HG02870 (cell line): Measurements from ENCODE around the gene PI4KA.
"Not testable (repeated sequence)": the region's sequence is repeated elsewhere in the genome, so short reads cannot be mapped to it uniquely, and the experiment has no call there.

Experiments
- ATAC-seq: cut with Tn5 transposase; IDR thresholded peaks from one replicate; pipeline ENCODE4 v1.9.1; 2021; ENCODE audit warnings: mild to moderate bottlenecking, moderate library complexity; ENCODE audit not compliant: unreplicated experiment

The PI4KA gene

DNA sequence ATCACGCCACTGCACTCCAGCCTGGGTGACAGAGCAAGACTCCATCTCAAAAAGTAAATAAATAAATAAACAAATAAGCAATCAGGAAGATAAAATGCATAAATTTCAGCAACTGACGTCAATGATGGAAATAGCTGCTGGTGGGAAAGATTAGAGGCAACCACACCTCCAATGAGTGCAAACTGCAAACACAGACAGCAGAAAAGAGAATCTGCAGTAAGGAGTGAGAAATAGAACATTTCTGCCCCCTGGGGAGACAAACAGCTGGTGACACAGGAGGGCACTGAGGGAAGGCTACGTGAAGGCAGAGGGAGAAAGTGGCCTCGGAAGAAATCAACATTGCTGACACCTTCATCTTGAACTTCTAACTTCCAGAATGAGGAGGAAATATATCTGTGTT is 6.5 kb downstream of the PI4KA start:
- no peak for ATAC-seq

DNA sequence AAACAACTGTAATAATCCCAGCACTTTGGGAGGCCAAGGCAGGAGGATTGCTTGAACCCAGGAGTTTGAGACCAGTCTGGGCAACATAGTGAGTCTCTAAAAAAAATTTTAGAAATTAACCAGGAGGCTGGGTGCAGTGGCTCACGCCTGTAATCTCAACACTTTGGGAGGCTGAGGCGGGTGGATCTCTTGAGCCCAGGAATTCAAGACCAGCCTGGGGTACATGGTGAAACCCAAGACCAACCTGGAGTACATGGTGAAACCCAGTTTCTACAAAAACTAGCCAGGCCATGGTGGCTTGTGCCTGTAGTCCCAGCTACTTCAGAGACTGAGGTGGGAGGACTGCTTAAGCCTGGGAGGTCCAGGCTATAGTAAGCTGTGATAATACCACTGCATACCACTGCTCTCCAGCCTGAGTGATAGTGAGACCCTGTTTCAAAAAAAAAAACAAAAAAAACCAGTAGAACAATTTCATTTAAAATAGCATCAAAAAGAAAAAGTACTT is 11.2 kb downstream of the PI4KA start:
- no peak for ATAC-seq

DNA sequence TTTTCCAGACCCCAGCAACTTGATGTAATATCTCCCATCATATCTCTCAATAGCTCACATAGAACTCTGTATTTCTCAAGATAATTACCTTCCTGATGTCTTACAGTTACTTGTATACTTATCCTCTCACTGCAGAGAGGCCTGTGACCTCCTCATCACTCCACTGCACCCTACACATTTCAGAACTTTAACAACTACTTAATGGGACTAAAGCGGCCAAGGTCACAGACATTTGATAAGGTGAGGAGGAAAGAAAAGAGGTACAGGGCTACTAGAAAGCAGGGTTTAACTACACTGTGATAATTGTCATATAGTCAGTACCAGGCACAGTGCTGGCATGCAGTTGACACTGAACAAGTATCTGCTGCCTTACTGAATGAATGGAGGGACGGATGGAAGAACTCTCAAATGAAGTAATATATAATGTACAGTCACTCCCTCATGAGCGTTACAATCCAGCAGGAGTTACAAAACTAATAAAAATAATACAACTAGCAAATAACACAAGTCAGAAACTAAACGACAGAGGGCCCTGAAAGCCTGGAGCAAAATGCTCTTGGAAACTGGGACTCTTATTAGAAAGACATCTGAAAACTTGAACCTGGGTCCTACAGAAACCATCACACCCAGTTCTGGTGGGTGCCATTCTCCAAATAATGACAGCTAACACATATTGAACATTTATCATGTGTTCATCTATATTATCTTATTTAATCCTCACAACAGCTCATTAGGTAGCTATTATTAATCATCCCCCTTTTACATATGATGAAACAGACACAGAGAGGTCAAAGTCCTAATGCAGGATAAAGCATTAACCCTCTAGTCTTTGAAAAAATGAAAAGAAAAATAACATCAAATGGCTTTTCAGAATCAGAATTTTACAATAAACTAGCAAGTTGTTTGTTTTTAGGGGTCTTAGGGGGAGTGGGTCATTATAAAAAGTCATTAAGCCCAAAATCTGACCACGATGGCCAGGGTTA is 14.3 kb downstream of the PI4KA start:
- ATAC-seq = no peak

DNA sequence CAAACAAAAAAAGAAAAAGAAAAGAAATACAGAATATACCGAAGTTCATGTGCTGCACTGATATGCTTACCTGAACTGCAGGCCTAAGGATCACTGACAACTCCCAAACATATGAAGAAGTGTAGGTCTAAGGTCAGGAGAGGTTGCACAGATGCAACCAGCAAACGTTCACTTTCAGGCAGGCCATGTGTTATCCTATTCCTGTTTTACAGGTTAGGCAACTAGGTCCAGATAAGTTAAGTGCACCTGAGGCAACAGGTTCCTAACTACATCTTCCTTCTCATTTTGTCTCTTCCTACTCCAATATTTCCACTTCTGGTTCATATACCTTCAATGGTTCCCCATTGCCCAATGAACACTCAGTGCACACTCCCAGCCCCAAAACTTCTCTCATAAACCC is 15.1 kb downstream of the PI4KA start:
- ATAC-seq = no peak

DNA sequence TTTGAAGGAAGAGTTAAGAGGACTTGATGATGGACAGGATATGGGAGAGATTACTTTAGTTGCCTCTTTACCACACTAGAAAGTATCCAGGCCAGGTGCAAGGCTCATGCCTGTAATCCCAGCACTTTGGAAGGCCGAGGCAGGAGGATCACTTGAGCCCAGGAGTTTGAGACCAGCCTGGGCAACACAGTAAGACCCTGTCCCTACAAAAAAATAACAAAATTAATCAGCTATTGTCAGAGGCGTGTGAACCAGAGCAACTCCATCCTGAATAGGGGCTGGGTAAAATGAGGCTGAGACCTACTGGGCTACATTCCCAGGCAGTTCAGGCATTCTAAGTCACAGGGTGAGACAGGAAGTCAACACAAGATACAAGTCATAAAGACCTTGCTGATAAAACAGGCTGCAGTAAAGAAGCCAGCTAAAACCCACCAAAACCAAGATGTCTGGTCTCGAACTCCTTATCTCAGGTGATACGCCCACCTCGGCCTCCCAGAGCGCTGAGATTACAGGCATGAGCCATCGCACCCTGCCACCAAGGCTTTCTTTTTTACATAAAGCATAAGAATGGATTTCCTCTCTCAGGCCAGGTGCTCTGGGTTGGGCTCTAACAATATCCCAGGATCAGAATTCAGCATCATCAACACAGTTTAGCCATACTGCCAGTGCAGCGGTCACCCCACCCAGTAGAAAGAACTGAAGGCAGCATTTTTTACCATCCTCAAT is 17.8 kb downstream of the PI4KA start:
- no peak for ATAC-seq

DNA sequence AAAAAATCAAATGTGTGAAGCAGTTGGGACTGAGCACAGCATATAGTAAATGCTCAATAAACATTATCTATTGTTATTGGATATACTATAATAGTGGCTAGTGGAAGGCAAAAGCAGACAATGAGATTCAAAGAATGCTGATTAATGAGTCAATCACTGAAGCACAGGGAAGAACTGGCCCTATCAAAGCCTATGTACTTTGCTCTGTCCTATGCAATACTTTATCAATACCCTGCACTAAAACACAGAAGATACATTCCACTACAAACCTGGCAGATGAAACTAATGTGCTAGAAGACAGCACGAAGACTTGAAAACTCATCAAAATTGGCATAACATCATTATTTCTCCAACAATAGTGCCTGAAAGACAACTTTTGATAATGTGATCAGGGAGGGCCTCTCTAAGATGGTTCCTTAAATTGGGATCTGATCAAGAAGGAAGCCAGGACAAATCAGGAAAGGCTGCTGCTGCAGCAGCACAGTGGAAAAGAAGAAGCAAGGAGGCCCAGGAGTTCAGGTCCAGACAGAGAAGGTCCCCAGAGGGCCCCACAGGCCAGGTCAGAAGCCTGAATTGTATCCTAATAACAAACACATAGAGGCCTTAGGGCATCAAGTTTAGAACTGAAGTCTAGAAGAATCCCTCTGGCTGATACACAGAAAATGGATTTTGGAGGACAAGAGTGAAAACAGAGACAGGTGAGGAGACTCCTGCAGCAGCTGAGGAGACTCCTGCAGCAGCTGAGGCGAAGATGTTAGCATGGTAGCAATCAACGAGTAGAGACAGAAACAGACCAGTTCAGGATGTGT is 18.6 kb downstream of the PI4KA start:
- ATAC-seq = no peak

DNA sequence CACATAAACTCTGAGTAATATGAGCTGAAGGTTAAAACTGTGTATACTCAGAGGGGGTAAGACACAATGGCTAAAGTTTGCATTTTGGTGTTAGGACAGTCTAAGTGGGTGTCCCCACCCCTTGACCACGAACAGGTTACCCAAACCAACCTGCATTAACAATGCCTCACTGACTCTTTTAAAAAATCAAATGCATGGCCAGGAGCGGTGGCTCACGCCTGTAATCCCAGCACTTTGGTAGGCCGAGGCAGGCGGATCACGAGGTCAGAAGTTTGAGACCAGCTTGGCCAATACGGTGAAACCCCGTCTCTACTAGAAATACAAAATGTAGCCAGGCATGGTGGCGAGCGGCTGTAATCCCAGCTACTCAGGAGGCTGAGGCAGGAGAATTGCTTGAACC is 19.3 kb downstream of the PI4KA start:
- ATAC-seq = not testable (repeated sequence)

DNA sequence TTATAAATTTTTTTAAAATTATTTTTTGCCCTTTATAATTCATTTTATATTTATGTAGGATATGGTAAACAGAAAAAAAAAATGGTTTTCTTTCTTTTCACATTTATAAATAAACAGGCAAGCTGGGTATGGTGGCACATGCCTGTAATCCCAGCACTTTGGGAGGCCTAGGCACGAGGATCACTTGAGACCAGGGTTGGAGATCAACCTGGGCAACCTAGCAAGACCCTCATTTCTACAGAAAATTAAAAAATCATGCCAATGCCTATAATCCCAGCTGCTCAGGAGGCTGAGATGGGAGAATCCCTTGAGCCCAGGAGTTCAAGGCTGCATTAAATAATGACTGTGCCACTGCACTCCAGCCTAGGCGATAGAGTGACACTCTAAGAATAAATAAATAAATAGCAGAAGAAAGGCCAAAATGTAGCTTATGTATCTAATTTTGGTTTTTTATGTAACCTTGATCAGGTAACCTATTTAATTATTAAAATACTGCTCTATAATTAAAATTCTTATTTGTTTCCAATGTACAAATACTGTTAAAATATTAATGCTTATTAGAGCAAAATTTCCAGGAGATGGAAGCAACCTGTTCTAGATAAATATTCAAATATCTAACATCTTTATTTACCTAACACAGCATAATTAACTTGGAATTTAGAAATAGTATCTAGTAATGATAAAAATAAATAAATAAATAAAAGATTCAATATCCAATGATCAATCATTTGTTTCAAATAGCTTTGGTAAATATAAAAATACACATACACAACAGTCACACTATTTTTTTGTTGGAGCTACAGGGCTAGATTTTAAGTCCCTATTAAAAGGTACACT is 21.4 kb downstream of the PI4KA start:
- no peak for ATAC-seq

DNA sequence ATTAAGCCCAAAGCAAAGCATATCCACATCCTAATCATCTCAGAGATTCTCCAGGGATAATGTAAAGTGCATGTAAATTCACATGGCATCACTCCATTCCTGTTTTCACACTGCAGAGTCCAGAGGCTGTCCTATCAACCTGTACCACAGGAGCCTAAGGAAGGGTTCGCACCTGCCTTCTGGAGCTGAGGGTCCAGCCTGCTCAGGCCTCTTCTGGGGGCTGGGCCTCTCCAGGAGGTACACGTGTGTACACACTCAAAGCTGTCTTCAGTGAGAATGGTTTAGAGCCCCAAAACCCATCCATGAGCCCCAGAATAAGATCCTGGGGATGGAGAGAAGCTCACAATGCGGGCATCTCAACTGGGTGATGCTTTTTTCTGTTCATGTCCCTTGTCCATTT is 23.9 kb downstream of the PI4KA start:
- no peak for ATAC-seq

DNA sequence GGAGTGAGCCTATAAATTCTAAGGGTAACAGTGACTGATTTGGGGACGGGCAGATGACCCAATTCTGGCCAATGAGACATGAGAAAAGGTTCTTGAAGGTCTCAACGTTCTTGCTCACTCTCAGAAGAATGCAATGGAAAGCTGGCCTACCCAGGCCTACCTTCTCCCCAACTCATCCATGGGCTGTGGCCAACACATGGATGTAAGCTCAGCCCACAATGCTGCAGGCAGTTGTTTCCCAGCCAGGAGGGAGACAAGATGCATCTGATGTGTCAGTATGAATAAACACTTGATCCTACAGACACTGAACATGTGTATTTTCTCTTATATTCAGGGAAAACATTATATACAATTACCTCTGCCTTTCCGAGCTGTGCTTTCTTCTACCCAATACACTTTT is 24.4 kb downstream of the PI4KA start:
- no peak for ATAC-seq

DNA sequence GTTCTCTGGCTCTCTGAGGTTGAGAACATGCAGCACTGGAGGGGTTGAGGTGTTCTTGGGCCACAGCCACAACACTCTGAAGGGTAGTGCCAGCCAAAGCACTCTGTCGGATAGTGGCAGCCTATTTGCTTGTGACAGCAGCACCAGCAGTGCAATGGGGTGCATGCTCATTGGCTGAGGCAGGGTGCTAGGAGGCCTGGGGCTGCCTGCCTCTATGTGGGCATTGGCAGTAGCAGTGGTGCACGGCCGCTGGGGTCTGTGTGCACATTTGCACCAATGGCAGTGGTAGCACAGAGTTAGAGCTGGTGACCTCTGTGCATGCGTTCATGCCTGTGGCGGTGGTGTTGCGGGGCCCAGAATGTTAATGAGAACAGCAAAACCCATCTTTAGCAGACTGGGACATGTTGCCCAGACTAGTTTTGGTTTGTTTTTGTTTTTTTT is 25.4 kb downstream of the PI4KA start:
- no peak for ATAC-seq

DNA sequence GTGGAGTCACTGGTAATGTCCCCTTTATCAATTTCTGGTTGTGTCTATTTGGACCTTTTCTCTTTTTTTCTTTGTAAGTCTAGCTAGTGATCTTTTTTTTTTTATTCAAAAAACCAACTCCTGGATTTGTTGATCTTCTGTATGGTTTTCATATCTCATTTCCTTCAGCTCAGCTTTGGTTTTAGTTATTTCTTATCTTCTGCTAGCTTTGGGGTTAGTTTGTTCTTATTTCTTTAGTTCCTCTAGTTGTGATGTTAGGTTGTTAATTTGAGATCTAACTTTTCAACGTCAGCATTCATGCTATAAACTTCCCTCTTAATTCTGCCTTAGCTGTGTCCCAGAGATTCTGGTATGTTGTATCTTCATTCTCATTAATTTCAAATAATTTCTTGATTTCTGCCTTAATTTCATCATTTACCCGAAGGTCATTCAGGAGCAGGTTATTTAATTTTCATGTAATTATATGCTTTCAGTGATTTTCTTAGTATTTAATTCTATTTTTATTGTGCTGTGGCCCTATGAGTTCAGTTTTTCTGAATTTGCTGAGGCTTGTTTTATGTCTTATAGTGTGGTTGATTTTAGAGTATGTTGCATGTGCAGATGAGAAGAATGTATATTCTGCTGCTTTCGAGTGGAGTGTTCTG is 29.0 kb downstream of the PI4KA start:
- ATAC-seq = no peak

DNA sequence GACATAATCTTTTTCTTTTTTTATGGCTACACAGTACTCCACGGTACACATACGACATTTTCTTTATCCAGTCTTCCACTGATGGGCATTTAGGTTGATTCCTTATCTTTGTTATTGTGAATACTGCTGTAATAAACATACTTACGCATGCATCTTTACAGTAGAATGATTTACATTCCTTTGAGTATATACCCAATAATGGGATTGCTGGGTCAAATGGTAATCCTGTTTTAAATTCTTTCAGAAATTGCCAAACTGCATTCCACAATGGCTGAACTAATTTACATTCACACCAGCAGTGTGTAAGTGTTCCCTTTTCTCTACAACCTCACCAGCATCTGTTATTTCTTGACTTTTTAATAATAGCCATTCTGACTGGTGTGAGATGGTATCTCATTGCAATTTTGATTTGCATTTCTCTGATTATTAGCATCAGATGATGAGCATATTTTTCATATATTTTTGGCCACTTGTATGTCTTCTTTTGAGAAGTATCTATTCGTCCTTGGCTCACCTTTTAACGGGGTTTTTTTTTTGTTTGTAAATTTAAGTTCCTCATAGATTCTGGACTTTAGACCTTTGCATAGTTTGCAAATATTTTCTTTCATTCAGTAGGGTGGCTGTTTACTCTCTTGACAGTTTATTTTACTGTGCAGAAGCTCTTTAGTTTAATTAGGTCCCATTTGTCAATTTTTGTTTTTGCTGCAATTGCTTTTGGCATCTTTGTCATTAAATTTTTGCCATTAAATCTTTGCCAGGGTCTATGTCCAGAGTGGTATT is 32.0 kb downstream of the PI4KA start:
- ATAC-seq = not testable (repeated sequence)

DNA sequence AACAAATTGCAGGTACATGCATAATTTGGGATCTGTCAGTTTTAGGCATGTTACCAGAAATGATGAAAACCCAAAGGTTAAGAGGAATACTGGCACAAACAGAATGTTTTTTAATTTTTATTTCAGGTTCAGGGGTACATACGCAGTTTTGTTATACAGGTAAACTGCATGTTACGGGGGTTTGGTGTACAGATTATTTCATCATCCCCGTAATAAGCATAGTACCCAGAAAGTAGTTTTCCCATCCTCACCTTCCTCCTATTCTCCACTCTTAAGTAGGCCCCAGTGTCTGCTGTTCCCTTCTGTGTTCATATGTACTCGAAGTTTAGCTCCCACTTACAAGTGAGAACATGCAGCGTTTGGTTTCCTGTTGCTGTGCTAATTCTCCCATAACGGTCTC is 33.0 kb downstream of the PI4KA start:
- ATAC-seq = no peak

DNA sequence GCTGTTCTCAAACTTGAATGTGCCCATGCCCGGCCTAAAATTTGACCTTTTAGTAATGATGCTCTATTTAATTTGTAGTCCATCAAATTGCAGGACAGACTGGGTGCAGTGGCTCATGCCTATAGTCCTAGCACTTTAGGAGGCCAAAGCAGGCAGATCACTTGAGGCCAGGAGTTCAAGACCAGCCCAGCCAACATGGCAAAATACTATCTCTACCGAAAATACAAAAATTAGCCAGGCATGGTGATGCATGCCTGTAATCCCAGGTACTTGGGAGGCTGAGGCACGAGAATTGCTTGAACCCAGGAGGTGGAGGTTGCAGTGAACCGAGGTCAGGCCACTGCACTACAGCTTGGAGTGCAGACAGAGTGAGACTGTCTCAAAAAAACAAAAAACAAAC is 33.4 kb downstream of the PI4KA start:
- not testable (repeated sequence) for ATAC-seq

DNA sequence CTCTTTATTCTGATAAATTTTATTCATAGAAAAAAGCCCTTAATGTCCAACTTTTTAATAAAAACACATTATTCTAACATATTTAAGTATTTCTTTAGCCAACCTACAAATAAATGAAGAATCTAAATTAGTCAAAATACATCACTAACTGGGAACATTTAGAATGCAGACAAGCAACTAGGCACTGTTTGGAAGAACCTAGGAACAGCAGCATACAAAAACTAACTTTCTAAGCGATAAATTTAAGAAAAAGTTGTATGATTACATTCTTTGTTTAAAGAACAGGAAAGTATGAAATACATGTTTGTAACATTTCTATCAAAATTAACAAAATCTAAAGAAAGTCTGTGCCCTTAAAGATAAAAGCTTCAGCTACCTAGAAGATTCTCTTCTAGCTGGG is 35.3 kb downstream of the PI4KA start:
- no peak for ATAC-seq

DNA sequence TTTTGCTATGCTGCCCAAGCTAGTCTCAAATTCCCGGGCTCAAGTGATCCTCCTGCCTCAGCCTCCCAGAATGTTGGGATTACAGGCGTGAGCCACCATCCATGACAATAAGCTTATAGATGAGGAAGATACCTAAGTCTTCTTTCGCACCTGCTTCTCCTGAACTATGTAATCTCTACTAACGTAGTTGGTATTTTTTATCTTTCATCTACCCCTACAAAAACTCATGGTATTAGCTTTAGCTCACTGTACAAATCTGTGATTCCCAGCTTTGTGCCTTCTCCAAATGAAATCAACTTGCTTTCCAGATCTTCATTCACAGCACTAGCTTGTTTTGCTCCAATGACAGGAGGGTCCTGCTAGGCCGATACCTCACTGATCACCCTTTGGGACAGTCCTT is 36.4 kb downstream of the PI4KA start:
- no peak for ATAC-seq

DNA sequence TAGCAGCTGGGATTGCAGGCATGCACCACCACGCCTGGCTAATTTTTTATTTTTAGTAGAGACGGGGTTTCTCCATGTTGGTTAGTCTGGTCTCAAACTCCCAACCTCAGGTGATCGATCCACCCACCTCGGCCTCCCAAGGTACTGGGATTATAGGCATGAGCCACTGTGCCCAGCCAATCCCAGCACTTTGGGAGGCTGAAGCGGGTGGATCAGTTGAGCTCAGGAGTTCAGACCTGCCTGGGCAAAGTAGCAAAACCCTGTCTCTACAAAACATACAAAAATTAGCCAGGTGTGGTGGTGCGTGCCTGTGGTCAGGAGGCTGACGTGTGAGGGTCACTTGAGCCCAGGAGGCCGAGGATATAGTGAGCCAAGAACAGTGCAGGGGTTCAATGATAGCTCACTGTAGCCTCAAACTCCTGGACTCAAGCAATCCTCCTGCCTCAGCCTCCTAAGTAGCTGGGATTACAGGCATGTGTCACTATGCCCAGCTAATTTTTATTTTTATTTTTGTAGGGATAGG is 36.8 kb downstream of the PI4KA start:
- not testable (repeated sequence) for ATAC-seq

DNA sequence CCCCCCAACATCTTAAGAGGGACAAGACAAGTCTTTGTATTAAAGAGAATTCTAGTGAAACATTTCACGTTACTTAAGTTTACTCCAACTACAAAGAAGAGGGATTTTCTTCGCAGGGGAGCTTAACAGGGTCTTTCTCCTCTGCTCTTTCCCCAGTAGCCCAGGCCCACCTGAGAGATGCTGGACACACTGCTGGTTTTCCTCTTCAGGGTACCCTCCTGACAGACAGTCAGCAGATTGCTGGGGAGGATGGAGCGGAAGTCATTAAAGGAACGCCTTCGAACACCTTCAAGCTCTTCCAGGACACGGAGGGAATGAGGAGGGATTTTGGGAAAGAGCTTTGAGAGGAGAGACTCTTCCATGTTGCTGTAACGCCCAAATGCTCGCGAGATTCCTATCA is 39.1 kb downstream of the PI4KA start:
- no peak for ATAC-seq
